Measurements from ENCODE around the gene ST3GAL3.

ST3GAL3 gene, protein sequence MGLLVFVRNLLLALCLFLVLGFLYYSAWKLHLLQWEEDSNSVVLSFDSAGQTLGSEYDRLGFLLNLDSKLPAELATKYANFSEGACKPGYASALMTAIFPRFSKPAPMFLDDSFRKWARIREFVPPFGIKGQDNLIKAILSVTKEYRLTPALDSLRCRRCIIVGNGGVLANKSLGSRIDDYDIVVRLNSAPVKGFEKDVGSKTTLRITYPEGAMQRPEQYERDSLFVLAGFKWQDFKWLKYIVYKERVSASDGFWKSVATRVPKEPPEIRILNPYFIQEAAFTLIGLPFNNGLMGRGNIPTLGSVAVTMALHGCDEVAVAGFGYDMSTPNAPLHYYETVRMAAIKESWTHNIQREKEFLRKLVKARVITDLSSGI

DNA sequence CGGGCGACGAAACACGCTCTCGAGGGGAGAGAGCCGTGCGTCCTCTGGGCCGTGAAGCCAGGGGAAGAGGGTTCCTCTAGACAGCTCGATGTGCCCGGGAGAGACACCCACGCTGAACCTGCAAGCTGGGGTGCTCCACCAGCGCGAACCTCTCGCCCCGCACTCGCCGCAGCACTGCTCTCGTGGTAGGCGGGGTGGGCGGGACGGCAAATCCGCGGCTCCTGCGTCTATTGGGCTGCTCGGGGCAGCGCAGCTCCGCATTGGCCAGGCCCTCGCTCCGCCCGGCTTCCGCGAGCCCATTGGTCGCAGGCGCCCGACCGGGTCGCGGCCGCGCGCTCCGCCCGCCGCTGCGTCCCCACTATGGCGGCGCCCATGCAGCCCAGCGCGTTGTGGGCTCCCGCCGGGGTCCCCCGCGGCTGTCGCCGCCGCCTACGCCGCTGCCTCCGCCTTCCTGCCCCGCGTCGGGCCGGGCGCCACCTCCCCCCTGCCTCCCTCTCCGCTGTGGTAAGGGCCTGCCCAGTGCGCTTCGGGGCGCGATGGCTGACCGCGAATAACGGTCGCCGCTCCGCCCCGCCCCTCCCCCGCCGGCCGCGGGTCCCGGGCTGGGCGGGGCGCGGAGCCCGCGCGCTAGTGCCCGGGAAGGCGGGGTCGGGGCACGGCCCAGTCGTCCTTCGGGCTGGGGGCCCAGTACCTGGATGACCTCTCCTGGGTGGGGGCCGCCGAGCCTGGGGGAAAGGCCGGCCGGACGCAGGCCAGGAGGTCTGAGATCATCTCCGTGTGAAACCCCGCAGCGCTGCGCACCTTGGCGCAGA is at the start of gene ST3GAL3:
TSS of gene ST3GAL3 (plus strand) at position 347 of the 812 bp plus-strand sequence. CDS start 28,727 bp downstream, outside the sequence.
- DNase-seq, result peak; percentile 8 to 95 (median 86)

DNA sequence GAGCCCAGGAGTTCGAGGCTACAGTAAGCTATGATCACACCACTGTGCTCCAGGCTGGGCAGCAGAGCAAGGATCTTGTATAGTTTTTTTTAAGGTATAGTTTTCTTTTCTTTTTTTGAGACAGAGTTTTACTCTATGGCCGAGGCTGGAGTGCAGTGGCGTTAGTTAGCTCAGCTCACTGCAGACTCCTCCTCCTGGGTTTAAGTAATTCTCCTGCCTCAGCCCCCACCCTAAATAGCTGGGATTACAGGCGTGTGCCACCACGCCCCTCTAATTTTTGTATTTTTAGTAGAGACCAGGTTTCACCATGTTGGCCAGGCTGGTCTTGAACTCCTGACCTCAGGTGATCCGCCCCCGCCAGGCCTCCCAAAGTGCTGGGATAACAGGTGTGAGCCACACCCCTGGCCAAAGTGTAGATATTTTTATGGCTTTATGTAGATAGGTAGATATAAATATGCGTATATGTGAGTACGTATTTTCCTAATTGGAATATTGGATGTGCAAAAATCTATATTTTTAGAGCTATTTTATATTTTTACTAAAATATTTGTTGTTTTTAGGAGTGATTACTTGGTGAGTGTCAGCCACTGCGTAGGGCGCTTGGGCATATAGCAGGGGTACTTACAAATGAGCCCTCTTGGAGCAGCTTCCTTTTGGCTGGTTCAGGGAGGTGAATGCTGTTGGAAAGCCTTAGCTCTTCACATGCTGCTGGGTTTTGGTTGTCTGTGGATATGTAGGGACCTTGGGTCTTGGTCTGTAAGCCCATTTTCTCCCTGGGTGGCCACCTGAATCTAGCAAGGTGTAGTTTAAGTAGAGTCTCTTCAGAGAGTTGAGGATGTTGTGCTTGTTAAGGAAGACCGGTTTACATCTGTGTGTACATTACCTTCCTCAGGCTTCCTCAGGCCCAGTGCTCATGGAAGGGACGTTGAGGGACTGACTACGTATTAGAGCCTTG is 47.8 kb upstream of the ST3GAL3 start:
- DNase-seq, result no peak

DNA sequence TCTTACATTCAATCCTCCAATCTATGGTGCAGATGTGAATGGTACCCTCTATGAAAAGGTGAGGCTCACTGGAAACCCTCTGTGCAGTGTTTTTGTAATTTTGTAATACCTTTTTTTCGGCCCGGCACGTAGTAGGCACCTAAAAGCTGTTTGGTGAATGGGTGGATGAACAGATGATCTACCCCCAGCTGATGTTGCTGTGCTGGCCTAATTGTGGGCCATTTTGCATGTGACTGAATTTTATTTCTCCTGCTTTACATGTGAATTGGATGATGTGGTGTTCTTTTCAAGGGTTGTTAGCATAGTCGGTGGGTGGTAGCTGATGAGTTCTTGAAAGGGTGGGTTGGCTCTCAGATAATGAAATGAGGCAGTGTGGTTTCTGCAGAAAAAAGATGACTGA is 47.0 kb upstream of the ST3GAL3 start:
- peak in 11 of 56 donors; percentile 3 to 43 (median 11) for DNase-seq

DNA sequence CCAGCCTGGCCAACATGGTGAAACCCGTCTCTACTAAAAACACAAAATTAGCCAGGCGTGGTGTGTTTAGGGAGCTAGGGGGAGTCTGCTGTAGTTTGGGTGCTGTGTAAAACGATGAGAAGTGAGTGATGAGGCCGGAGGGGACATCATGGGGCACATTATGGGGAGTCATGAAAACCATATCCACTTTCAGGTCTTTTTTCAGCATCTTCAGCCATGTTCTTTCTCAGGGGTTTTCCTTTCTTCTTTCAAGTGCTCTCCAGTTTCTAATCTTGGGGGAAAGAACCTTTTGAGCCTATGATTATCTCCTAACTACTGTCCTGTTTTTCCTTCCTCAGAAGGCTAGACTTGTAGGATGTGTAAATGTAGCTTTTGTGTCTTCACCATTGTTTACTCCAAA is 43.0 kb upstream of the ST3GAL3 start:
- no peak for DNase-seq

DNA sequence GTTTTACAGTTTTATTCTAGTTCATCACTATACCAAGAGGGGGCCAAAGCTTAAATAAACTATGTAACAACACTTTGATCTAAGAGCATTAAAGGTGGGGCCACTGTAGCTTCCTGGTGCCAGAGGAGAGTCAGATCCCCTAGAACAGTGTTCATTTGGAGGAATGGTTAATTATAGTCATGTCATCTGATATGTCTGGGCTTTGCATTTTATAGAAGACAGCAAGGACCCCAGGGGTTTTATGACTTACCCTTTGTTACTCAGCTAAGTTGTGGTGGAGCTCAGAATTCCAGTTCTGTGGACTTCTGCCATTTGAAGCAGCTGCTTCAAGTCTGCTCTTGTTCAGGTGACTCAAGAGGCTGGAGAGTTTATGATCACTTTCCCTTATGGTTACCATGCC is 40.7 kb upstream of the ST3GAL3 start:
- no peak for DNase-seq

DNA sequence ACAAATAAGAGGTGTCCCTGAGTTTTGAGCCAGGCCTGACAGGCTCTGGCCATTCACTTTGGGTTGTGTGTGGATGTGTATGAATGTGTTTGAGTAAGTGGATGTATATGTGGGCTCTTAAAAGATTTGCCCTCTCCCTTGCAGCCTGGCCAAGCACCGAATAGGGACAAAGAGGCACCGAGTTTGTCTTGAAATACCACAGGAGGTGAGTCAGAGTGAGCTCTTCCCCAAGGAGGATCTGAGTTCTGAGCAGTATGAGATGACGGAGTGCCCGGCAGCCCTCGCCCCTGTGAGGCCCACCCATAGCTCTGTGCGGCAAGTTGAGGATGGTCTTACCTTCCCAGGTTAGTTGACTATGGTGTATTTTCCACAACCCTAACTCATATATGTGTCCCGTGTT is 38.4 kb upstream of the ST3GAL3 start:
- DNase-seq, result no peak

DNA sequence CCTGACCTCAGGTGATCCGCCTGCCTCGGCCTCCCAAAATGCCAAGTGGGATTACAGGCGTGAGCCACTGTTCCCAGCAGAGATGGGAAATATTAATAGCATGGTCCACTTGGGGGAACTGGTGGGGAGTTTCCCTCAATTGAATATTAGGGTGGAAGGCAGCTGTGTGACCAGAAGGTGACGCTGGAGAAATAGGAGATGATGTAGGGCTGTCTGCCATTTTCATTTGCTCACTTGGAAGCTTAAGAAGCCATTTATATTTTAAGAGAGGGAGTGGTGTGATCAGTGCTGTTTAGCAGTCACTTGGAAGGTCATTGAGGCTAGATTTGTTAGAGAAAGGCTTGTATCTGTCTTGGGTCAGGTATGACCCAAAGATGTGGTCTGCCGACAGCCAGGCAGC is 37.5 kb upstream of the ST3GAL3 start:
- no peak for DNase-seq

DNA sequence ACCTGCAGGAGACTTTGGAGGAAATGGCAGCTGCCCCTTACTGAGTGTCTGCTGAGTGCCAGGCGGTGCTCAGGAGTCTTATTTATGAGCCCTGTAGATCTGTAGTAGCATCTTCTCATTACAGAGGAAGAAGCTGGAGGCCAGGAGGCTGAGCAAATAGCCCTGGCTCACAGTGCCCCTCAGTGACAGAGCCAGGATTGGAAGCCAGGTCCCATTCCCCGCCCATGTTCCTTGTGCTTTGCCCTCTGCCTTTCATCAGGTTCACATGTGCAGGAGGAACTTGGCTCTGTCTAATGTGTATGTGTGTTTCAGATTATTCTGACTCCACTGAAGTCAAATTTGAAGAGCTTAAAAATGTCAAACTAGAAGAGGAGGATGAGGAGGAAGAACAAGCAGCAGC is 36.1 kb upstream of the ST3GAL3 start:
- no peak for DNase-seq

DNA sequence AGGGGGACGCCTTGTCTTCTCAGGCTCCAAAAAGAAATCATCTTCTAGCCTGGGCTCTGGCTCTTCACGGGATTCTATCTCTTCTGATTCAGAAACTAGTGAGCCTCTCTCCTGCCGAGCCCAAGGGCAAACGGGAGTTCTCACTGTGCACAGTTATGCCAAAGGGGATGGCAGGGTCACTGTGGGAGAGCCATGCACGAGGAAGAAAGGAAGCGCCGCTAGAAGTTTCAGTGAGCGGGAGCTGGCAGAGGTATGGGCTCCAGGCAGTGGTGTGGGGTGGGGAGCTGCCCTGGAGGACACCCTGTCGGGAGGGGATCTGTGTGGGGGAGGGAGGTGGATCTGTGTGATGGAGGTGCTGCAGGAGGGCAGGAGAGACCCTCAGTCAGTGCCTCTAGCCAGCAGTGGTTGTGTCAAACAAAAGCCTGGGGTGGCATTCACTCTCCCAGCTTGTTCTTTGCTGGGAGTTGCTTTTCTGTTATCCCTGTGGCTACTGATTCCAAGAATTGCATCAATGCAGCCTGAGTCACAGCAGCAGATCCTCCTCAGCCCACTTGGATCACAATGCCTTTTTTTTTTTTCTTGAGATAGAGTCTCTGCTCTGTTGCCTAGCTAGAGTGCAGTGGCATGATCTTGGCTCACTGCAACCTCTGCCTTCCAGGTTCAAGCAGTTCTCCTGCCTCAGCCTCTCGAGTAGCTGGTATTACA is 35.6 kb upstream of the ST3GAL3 start:
- no peak for DNase-seq

DNA sequence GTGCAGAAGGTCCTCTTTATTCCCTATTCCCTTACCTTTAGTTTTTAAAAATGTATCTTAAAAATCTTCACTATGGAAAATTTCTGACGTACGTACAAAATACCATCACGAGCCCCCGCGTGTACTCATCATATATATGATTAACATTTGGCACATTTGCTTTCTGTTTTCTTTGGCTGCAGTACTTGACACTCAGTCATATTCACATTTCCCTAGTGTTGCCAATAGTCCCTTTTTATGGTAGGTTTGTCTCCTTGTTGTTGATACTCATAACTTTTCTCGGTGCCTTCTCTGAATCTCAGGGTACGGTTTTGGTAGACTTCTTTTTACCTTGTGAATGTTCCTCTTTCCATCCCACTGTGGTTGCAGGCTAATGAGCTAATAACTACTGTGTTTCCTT is 34.1 kb upstream of the ST3GAL3 start:
- no peak for DNase-seq

DNA sequence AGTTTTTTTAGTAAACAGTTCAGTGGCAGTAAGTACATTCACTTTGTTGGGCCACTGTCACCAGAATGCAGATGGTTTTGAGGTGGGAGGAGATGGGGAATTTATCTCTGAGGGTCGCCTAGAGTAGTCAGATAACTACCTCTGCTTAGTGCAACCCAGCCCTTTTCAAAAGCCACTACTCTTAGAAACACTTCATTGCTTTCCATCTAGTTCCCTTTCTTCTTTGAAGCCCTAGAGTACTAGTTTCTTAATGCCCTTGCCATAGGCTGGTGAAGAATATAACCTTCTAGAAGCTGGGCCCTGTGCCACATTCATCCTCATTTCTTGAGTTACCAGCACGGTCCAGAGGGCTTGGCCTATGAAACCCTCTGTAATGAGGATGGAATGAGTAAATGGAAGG is 28.4 kb upstream of the ST3GAL3 start:
- no peak for DNase-seq

DNA sequence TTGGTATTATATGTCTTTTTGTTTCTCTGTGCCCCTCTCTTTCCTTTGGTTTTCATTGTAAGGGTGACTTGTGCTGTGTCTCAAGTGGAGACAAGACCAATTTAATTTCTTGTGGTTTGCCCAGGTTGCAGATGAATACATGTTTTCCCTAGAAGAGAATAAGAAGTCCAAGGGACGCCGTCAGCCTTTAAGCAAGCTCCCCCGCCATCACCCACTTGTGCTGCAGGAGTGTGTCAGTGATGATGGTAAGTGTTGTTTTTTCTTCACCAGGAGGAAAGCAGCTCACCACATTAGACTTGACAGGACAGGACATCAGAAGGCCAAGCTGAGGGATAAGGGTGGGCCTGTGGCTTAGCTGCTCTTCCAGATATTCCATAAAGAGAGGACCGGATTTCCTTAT is 23.8 kb upstream of the ST3GAL3 start:
- DNase-seq, result no peak

DNA sequence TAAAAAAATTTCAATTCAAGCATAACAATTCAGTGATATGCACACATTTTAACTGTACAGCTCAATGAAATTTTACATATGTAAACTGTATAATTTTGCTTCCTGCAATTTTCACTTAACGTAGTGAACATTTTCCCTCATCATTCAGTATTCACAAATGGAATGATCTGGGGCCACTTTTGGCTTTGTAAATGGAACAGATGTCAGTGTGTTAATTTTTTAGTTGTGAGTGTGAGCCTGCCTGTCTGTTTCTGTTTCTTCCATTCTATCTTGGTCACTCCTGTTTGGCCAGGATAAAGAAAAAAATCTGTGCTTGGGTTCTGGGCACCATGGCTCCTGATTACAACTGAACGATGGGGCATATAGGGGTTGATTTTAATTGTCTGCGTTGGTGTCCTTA is 20.5 kb upstream of the ST3GAL3 start:
- DNase-seq, result no peak

DNA sequence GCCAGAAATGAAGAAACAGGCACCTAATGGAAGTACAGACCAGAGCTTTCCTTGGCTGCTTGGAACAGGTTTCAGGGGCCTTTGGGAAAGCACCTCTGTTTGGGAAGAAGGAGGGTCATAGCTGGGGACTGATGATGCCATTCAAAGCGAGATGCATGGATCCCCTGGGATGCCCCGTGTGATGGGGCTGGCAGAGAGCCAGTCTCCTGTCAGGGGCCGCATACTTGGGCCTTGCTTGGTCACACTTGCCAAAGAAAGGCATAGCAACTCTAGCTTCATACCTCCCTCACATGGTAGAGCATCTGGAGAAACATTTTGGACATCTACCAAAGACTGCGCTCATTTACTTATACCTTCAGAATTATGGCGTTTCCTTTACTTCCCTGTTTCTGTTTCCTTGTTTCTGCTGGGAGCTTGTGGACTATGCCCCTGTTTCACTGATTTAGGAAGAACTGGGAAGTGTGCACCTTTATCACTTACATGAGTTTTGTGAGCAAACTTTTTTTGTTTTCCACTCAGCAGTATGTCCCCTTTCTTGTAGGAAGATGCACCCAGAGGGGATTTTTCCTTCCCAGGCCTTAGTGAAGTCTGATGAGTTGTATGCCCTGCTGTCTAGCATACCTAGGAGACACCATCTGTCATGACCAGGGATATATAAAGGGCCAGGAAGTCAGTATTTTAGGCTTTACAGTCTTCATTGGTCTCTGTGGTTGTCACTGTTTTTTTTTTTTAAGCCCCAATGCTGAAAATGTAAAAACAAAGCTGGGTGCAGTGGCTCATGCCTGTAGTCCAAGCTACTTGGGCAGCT is 19.8 kb upstream of the ST3GAL3 start:
- no peak for DNase-seq

DNA sequence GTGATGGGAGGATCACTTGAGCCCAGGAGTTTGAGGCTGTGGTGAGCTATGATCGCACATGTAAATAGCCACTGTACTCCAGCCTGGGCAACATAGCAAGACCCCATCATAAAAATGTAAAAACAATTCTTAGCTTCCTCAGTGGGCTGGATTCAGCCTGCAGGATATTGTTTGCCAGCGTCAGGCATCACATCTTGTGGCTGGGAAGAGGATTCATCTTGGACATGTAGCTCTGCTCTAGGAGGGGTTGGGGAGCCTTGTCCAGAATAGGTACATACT is 19.3 kb upstream of the ST3GAL3 start:
- DNase-seq, result no peak

DNA sequence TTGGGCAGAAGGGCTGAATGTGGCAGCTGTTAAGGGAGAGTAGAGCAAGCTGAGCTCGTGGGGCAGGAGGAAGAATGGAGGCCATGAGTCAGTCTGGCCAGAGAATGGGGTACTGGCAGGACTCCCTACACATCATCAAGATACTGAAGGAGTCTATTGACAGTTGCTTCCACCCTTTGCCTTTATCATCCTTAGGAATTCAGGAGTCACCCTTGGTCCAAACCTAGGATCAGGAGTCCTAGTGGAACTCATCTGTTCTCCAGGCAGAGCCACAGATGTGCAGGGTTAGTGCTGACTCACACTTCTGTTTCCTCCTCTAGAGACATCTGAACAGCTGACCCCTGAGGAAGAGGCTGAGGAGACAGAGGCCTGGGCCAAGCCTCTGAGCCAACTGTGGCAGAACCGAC is 18.7 kb upstream of the ST3GAL3 start:
- DNase-seq, result no peak

DNA sequence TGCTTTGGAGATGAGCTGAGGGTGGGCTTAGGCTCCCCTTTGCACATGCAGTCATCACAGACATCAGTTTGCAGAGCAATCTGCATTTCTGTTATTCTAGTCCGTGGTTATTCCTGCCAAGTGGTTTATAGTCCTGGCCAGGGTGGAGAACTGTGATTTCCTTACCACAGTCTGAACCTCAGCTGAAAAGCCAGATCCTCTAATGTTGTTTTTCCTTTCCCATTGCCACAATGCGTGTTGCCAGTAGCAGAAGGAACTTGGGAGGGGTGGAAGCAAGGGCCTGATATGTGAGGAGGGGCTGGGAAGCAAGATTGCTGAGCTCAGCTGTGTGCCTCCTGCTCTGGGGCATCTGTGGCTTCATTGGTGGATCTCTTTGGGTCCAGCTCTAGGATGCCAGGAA is 18.0 kb upstream of the ST3GAL3 start:
- DNase-seq, result no peak

DNA sequence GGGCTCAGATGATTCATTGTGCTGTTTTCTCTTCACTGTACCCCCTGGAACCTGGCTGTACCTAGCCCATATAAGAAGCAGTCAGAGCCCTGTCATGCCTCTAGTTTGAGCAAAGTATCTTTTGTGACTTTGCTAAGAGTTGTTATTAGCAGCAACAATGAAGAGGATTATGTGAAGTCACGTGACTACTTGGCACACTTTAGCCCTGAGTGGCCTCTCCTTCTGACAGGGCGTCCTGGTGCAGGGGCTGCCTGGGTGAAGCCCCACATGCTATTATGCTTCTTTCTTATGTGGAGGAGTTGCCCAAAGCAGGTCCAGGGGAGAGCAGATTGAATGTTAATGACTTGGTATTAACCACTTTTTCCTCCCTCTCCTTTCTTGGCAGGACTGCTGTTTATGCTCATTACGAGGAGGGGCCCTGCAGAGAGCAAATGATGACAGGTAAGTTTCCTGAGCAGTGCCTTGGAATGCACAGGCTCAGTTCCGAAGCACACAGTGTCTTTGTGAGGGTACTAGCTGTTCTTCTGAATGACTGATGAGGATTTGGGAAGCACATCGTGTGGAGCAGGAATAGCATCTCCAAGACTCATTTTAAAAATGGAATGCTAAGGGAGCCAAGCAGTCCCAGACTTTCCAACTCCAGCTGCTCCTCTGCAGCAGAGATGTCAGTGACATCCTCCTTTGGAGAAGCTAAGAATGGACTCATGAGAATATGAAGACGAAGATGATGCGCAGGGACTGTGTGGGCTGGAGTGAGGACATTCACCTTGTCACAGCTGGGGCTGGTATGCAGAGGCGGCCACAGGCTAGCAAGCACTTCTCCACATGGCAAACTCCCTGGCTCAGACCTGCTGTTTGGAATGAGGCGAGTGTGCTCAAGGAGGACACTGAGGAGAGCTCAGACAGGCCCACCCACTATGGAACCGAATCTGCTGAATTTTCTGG is 15.2 kb upstream of the ST3GAL3 start:
- peak in 23 of 56 donors; percentile 7 to 60 (median 36) for DNase-seq

DNA sequence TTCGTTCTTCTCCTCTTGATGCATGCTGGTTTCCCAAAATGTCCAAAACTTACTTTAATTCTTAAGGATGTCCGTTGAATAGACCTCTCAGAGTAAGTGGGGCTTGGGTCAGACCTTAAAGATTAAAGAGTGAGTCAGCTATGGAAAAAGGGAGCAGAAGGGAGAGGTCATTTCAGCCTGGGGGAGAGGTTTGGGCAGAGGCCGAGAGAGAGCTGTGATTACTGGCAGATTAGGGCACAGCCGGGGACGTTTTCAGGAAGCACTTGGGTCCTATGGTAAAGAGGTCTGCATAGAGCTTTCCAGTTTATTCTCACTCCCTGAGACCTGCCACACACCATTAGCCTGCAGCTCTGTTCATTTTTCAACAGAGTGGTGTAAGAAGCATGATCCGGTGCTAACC is 14.0 kb upstream of the ST3GAL3 start:
- DNase-seq, result no peak

Data from nucleus accumbens (tissue), 56 donors.